SK-N-MC (cell line): ENCODE measurements around the gene CCDC192.

Source experiments
- DNase-seq: peaks from one replicate; pipeline ENCODE4 v3.0.0-alpha.2; 2011; ENCODE audit warnings: low read depth, low spot score
- H3K27ac ChIP-seq: fragments of 200-600 bp; sonication (generic); 2 replicates; pipeline ENCODE4 v1.5.1; 2016; ENCODE audit warnings: mixed run types
- H3K36me3 ChIP-seq: fragments of 200-600 bp; sonication (generic); 2 replicates; pipeline ENCODE4 v1.6.1; 2017; ENCODE audit warnings: antibody characterized with exemption, low read length, mixed read lengths; ENCODE audit not compliant: insufficient read depth
- H3K4me3 ChIP-seq: fragments of 200-600 bp; sonication (generic); 2 replicates; pipeline ENCODE4 v1.5.1; 2016
- H3K9ac ChIP-seq: fragments of 200-600 bp; sonication (generic); 2 replicates; pipeline ENCODE4 v1.8.0; 2017; ENCODE audit warnings: mixed run types, mixed read lengths; ENCODE audit not compliant: insufficient read length
- H3K9me3 ChIP-seq: fragments of 200-600 bp; sonication (generic); 2 replicates; pipeline ENCODE4 v1.6.1; 2017; ENCODE audit warnings: low read depth, mild to moderate bottlenecking, antibody characterized with exemption, low read length, moderate library complexity, mixed read lengths
- EZH2 ChIP-seq: fragments of 200-600 bp; sonication (generic); IDR thresholded peaks from one replicate; pipeline ENCODE4 v1.6.1; 2017; ENCODE audit warnings: antibody characterized with exemption
- FOXP2 ChIP-seq: optimal IDR thresholded peaks from 2 replicates; pipeline ENCODE3; 2011; ENCODE audit warnings: mild to moderate bottlenecking, moderate library complexity; ENCODE audit not compliant: insufficient read depth; ENCODE audit errors: extremely low read length, control extremely low read depth
- POLR2AphosphoS5 ChIP-seq: IDR thresholded peaks from 2 replicates; pipeline ENCODE4 v1.6.1; 2012; ENCODE audit warnings: mild to moderate bottlenecking, low read depth, low read length, borderline replicate concordance

CCDC192 gene

GRCh38 chr5:127936439-127936972, 233.3 kb downstream of the CCDC192 start:
- TF ChIP-seq EZH2 (no peak), POLR2AphosphoS5 (no peak), FOXP2 (no peak)
- no peak overlapping the region for H3K27ac ChIP-seq

GRCh38 chr5:127938746-127939145, 235.6 kb downstream of the CCDC192 start:
- TF ChIP-seq POLR2AphosphoS5: no peak
- TF ChIP-seq FOXP2: no peak
- no peak for TF ChIP-seq EZH2
- no peak overlapping the region for H3K27ac ChIP-seq
- no peaks in the 10 kb centered on the region for H3K36me3 ChIP-seq
- no peaks in the 10 kb centered on the region for H3K9me3 ChIP-seq
- no peak for DNase-seq
- H3K9ac ChIP-seq: no peak overlapping the region
- H3K4me3 ChIP-seq: no peak overlapping the region

More at GRCh38 chr5:127936439-127936972, 233.3 kb downstream of the CCDC192 start:
- Histone ChIP-seq H3K36me3 (no peaks in the 10 kb centered on the region), H3K9ac (no peak overlapping the region), H3K4me3 (no peak overlapping the region), H3K9me3 (no peaks in the 10 kb centered on the region)
- no peak for DNase-seq

GRCh38 chr5:127940854-127941253, 237.7 kb downstream of the CCDC192 start:
- Histone ChIP-seq H3K36me3 (no peaks in the 10 kb centered on the region), H3K9ac (no peak overlapping the region), H3K9me3 (no peaks in the 10 kb centered on the region), H3K27ac (no peak overlapping the region), H3K4me3 (no peak overlapping the region)
- TF ChIP-seq EZH2: no peak
- TF ChIP-seq FOXP2: no peak
- no peak for TF ChIP-seq POLR2AphosphoS5
- DNase-seq: no peak

- no peaks in the 10 kb centered on the region for H3K36me3 ChIP-seq
- TF ChIP-seq POLR2AphosphoS5 (no peak), FOXP2 (no peak), EZH2 (no peak)
- H3K27ac ChIP-seq: no peak overlapping the region
- H3K4me3 ChIP-seq: peak overlapping the region; percentile 6; the same call in 1 of the 2 replicates
- DNase-seq: no peak
- H3K9ac ChIP-seq: no peak overlapping the region
- no peaks in the 10 kb centered on the region for H3K9me3 ChIP-seq
Measured at GRCh38 chr5:127941646-127942045, 238.5 kb downstream of the CCDC192 start.

GRCh38 chr5:127942246-127943060, 239.3 kb downstream of the CCDC192 start:
- no peaks in the 10 kb centered on the region for H3K9me3 ChIP-seq
- H3K27ac ChIP-seq: no peak overlapping the region
- no peaks in the 10 kb centered on the region for H3K36me3 ChIP-seq
- H3K9ac ChIP-seq: no peak overlapping the region
- DNase-seq: no peak
- H3K4me3 ChIP-seq: no peak overlapping the region
- TF ChIP-seq EZH2 (no peak), POLR2AphosphoS5 (no peak), FOXP2 (no peak)

GRCh38 chr5:127943061-127943371, 239.8 kb downstream of the CCDC192 start:
- H3K36me3 ChIP-seq: no peaks in the 10 kb centered on the region
- TF ChIP-seq FOXP2 (no peak), POLR2AphosphoS5 (no peak), EZH2 (no peak)
- DNase-seq: no peak
- no peak overlapping the region for H3K9ac ChIP-seq
- H3K4me3 ChIP-seq: no peak overlapping the region
- H3K27ac ChIP-seq: no peak overlapping the region
- H3K9me3 ChIP-seq: no peaks in the 10 kb centered on the region

GRCh38 chr5:127944125-127944524, 240.9 kb downstream of the CCDC192 start:
- Histone ChIP-seq H3K9ac (no peak overlapping the region), H3K27ac (no peak overlapping the region), H3K36me3 (no peaks in the 10 kb centered on the region), H3K9me3 (no peaks in the 10 kb centered on the region), H3K4me3 (no peak overlapping the region)
- no peak for TF ChIP-seq POLR2AphosphoS5
- TF ChIP-seq EZH2: no peak
- no peak for TF ChIP-seq FOXP2
- no peak for DNase-seq

- Histone ChIP-seq H3K27ac (no peak overlapping the region), H3K36me3 (no peaks in the 10 kb centered on the region), H3K4me3 (no peak overlapping the region), H3K9ac (no peak overlapping the region), H3K9me3 (no peaks in the 10 kb centered on the region)
- TF ChIP-seq POLR2AphosphoS5 (no peak), FOXP2 (no peak), EZH2 (no peak)
- no peak for DNase-seq
Measured at GRCh38 chr5:127947941-127948340, 244.8 kb downstream of the CCDC192 start.
